NCI-H1436 treated with DMSO at 0.1 percent for 48 hours (cell line): ENCODE measurements around the gene PMM2.
"Not testable (repeated sequence)": the region's sequence is repeated elsewhere in the genome, so short reads cannot be mapped to it uniquely, and the experiment has no call there.

ENCODE experiments used
- DNase-seq: peaks from one replicate; lab custom pipeline; 2025; lab: John Stamatoyannopoulos, UW

PMM2 gene

DNA sequence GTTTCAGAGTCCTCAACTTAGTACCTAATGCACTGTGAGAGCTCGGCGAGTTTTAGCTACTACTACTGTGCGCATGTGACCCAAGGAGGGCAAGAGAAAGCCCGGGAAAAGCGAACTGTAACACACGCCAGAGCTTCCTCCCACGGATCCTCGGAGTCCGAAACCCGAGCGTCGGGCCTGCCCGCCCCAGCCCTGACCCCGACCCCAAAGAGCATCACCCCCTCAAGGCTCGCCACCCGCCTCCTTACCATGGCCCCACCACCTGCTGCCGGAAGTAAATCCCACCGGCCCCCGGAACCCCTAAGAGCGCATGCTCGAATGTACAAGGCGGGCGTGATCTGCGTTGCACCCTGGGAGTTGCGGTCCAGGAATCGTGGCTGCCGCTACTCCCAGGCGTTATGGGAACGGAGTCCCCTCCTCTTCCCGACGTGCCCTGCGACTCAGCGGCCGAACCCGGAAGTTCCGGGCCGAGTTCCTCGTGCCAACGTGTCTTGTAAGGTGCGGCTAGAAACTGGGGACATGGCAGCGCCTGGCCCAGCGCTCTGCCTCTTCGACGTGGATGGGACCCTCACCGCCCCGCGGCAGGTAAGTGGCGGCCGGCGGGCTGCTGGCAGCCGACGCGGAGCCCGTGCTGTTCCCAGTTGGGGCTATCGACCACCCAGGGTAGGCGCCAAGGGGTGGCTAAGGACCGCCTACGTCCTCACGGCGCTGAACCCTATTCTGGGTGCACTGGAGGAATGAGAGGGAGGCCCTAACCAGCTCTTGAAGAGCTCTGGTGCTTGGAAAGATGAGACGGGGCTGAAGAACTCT lies at the start of gene PMM2, which contains the start of gene TMEM186:
TSS of gene PMM2 (plus strand) at position 476 of the 810 bp plus-strand sequence. CDS start at position 520, 44 bp downstream.
TSS of gene TMEM186 (minus strand) at position 276 of the 810 bp plus-strand sequence. CDS start at position 251, 25 bp downstream.
- DNase-seq = peak; percentile 79

DNA sequence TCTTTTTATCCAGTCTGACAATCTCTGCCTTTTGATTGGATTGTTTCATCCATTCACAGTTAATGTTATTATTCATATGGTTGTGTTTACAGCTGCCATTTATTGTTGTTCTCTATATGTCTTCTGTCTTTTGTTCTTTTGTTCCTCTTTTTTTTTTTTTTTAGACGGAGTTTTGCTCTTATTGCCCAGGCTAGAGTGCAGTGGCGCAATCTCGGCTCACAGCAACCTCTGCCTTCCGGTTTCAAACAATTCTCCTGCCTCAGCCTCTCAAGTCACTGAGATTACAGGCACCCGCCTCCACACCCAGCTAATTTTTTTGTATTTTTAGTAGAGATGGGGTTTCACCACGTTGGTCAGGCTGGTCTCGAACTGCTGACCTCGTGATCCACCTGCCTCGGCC lies 48.7 kb upstream of the PMM2 start:
- not testable (repeated sequence) for DNase-seq

DNA sequence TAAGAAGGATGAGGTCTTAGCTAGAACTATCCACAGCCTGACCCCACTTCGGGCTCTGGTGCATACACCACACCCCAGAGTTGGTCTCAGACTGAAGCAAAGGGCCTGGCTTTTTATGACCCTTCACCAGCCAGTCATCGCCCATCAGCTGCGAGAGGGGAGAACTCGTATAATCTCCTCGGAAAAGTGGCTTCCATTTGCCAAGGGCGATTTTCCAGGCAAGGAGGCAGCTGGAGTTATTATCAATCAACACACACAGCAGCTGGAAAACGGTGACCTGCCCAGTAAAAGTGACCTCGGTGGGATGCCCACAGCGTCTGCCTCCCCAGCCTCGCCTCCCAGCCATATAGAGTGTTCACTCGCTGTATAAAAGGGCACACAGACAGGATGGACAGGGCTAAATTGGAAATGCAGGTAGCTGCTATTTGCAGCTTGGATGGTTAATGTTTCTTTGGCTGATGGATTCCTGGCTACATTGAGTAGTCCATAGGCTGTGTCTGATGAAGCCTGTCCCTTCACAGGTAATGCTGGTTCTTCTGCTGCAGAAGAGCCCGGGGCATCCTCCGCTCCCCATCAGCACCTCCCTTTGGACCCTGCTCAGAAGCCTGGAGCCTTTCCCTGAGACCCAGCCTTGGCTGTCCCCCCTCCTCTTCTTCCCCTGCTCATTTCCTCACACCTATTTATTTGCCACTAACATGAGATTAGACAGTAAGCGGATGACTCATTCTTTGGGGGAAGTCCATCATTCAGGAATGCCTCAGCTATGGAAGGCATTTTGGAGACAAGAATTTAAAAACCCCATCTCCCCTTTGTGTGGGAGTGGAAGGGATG lies 45.9 kb upstream of the PMM2 start:
- DNase-seq = no peak

DNA sequence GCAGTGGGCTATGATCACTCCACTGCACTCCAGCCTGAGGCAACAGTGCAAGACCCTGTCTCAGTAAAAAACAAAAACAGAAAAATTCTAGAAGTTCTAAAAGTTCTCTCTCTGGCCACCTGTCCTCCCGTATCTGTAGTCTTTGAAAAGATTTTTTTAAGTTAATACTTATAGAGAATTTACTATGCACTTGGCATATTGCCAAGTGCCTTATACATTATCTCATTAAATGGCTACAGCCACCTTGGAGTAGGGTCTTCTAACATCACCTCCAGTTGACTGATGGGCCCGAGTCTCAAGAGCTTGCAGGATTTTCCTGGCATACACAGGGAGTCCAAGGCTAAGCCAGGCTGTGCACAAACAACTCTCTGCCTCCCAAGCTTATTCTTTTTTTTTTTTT lies 44.9 kb upstream of the PMM2 start:
- no peak for DNase-seq

DNA sequence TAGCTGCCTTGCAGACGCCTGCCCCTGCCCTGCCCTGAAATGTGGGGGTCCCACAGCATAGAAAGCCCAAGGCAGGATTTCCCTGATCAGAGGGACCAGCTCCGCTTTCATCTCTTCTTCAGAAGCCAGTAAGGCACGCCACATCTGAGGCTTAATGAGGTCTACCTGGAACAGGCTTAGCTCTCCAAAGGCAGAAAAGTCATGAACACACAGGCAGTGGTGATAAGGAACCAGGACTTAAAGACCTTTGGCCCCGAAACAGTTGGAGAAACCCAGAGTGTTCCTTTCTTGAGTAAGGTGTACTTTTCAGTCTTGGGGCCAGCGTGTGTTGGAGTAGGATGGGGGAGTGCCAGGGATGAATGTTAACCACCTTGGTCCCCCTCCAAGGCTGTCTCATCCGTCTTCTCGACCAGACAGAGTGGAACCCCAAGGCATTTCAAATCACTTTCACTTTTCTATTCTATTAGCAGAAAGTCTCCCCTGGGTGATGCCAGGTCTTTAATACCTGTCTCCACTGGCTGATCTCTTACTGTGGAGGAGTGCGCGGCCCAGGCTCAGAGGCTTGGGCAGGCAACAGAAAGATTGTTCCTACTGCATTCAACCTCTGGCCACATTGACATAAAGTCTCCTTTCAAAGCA lies 44.1 kb upstream of the PMM2 start:
- no peak for DNase-seq

DNA sequence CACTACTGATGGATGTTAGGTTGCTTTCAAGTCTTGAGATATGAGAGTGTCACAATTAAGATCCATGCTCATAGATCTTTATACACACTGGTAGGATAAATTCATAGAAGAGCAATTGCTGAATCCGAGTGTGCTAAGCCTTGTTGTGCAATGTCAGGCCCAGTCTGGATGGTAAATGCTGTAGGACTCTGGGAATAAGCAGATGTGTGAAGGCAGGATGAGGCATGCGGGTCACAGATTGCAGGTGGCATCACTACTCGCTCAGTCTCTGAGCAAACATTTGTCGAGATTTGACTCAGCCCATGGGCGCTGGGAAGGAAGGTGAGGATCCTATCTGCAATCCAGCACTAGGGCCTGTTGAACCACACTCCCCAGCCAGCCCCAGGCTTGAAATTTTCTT lies 40.9 kb upstream of the PMM2 start:
- no peak for DNase-seq

DNA sequence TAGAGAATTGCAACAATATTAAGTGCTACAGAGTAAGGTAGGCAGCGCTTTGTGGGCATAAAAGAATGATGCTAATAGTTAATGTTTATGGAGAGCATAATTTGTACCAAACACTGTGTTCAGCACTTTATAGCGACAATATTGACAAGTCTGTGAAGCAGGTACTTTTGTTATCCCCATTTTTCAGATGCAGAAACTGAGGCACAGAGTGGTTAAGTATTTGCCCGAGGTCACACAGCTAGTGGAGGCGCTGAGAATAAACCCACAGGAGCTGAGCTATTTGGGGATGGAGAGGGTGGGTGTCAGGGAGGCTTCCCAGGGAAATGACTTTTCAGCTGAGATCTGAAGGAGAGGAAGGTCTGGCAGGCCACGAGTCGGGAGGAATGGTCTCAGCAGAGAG lies 39.6 kb upstream of the PMM2 start:
- no peak for DNase-seq

DNA sequence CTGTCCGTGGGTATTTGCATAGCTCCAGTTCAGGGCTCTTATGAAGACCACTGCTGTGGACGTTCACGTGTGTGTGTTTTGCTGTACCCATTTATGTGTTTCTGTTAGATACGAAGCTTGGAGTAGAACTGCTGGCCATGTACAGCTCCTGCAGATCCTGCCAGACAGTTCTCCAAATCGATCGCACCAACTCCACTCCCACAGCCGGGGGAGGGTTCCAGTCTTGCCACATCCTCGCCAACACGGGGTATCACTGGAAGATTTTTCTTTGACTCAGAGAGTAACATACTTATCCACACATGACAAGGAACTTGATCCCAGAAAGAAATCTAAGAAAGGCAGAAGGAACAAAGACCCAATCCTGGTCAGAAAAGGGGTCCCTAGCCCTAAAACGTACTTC lies 37.6 kb upstream of the PMM2 start:
- DNase-seq = no peak

DNA sequence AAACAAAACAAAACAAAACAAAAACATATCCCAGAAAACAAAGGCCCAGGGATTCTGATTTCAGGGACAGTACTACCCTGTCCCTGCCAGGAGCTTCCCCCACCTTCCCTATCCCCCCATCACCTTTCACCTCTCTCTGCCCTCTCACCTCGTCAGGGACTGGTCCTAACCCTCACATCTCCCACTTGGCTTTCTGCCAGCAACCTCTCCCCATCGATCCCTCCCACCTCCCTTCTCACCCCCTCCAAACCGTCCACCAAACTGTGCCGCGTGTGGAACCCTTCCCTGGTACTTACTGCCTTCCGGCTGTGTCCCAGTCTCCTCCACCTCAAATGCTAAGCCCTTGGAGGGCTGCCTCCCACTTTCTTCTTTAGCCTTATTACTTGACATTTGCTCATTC lies 36.6 kb upstream of the PMM2 start:
- no peak for DNase-seq

DNA sequence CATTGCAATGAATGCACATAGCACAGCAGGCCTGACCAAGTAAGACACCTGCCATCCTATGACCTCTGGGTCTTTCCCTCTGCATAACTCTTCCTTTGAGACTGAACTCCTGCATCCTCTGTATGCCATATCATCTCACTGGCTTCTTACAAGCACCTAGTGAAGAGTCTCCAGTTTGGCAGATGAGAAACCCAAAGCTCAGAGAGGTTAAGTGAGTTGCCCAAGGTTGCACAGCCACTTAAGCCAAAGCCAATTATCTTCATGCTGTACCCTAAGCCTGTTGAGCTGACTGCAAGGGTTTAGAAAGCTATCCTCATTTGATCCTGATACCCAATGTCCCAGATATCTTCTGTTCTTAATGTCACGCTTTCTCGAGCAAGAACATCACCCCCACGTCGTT lies 35.4 kb upstream of the PMM2 start:
- DNase-seq = no peak

DNA sequence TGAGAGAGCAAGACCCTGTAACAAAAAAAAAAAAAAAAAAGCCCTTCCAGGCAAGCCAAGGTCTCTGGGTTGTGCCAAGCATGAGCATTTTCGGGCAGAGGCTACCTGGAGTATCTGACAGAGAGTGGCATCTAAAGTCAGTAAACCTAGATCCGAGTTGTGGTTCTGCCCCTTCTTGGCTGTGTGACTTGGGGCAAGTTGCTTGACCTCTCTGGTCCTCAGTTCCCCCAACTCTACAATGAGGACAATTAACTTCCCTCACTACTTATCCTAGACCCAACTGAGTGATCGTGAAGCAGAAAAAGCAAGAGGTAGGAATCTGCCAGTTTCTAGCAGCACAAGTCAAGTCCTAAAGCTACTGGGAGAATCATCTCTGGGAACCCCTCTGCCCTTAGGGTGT lies 34.6 kb upstream of the PMM2 start:
- DNase-seq = no peak

DNA sequence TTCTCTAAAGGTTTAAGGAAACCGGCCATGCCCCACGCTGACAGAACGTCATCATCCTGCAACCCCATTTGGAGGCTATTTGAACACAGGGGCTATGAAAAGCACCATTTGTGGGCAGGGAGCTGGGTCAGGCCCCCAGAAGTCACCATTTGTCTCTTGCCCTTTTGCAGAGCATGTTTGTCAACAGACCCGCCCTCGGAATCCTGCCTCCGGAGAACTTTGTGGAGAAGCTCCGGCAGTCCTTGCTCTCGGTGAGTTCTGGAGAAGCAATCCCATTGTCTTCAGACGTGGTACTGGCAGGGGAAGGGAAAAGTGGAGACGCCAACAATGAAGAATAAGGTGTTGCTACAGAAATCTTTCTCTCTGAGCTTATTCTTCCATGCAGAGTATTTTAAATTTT lies 33.7 kb upstream of the PMM2 start:
- no peak for DNase-seq

DNA sequence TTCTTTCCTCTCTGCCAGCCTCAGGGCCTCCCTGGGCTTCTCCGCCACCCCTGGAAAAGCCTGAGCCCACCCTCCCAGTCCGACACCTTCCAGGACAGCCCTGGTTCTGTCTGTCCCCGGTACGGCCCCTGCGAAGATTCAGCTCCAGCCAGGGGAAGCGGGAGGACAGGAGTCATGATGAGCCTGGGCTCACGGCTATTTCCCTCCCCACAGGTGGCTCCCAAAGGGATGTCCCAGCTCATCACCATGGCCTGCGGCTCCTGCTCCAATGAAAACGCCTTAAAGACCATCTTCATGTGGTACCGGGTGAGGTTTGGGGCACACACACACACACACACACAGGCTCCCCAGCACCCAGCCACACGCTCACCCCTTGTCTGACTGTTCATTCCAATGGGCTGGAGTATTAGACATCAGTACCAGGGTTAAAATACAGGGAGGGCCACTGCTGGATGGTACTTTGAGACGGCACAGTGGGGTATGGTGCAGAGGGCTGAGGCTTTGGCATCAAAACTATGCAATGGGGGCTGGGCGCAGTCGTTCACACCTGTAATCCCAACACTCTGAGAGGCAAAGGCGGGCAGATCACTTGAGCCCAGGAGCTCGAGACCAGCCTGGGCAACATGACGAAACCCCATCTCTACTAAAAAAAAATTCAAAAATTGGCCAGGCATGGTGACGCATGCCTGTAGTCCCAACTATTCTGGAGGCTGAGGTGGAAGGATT lies 33.0 kb upstream of the PMM2 start:
- no peak for DNase-seq

DNA sequence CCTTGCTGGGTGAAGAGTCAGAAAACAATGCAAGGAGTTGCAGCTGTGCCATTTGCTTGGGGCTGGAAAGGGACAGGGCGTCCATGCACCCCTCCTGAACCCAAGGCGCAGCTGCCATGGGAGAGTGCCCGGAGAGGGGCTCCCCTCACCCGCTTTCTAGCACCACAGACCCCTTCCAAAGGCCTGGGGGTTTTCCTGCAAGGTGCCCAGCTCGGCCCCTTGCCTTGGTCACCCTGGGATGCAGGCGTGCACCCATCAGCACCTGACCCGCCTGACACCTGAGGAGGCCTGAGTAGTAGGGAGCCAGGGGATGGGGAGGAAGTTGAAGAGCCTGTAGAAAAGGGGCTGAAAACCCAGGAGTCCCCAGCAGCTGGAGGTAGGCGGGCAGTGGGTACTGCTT lies 30.5 kb upstream of the PMM2 start:
- no peak for DNase-seq

DNA sequence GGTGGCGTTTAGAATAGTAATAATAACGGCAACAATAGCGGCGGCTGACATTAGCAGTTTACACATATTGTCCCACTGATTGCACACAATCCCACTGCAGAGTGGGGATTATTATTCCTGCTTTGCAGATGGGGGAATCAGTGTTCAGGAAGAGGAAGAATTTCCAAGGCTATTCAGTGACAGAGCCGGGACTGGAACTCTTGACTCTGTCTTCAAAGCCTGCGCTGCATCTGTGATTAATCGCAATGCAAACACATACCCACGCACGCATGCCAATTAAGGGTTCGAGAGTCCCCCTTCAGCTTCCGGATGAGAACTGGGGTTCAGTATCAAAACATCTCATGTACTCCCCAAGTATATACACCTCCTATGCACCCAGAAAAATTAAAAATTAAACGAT lies 29.4 kb upstream of the PMM2 start:
- no peak for DNase-seq

DNA sequence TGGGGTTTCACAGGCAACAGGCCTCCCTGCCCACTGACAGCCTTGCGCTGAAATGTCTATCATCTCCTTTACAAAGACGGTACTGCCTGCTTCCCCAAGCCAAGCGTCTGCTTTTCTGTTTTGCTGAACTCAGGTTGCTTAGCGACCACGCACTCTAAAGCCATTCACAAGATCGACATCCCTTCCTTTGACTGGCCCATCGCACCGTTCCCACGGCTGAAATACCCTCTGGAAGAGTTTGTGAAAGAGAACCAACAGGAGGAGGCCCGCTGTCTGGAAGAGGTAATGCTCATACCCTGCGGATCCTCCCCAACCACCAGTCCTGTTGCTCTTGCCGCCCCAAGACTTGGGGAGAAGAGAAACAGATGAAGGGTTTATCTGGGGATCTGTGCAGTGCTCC lies 28.9 kb upstream of the PMM2 start:
- no peak for DNase-seq

DNA sequence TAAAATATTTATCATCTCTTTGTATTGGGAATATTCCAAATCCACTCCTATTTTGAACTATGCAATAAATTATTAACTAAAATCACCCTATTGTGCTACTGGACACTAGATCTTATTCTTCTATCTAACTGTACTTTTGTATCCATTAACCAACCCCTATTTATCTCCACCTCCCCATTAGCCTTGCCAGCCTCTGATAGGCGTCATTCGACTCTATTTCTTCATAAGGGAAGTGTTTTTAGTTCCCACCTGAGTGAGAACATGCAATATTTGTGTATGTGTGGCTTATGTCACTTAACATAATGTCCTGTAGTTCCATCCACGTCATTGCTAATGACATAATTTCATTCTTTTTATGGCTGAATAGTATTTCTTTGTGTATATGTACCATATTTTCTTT lies 24.1 kb upstream of the PMM2 start:
- no peak for DNase-seq

DNA sequence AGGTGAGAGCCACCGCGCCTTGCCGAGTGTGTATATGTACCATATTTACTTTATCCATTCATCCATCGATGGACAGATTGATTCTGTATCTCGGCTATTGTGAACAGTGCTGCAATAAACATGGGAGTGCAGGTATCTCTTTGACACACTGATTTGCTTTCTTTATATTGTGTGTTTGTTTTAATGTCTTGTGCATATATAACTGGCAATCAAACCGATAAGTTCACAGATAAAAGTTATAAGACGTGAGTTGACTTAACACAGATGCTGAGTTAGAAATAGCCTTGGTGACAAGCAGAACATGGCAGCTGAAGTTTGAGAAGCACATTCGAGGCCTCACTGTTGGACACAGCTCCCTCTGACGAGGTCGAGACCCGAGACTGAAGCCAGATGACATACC lies 23.4 kb upstream of the PMM2 start:
- no peak for DNase-seq

DNA sequence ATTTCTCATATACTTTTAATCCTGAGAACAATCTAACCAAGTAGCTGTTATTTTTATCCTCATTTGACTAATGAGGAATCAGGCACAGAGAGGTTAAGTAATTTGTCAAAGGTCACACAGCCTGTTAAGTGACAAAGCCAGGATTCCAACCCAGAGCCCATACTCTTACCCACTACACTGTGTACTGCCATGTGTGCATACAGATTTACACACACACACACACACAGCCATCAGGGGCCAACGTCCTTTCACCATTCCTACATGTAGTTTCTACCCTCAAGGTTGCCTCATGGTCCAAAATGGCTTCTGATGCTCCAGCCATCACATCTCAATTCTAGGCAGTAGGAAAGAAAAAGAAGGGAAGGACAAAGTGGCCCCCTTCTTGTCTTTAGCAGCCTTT lies 22.3 kb upstream of the PMM2 start:
- DNase-seq = no peak

DNA sequence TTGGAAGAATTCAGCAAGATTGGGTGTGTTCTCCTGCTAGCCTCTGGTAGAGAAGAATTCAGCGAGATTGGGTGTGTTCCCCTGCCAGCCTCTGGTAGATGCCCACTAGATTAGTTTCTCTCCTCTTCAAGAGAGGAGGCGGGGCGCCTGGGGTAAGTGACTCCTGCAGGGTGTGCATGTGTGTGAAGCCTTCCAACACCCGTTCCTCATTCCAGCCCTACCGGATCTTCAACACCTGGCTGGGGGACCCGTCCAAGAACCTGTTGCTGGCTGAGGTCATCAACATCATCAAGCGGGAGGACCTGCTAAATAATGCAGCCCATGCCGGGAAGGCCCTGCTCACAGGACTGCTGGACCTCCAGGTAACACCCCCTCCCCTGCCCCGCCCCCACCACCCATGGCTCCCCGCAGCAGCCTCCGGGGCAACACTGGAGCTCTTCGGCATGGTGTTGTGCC lies 21.5 kb upstream of the PMM2 start:
- no peak for DNase-seq

DNA sequence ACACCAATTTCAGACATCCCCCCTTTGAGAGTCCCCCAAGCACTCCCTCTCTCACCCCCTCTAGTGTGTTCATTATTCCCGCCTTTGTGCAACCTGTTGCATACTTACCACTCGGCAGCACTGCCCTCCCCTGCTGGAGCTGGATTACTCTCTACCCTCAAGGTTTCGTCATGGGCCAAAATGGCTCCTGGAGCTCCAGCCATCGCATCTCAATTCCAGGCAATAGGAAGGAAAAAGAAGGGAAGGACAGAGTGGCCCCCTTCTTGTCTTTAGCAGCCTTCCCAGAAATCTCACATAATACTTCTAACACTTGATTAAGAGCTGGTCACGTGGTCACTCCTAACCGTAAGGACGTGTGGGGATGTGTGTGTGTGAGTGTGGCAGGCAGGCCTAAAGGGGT lies 20.4 kb upstream of the PMM2 start:
- DNase-seq = no peak

DNA sequence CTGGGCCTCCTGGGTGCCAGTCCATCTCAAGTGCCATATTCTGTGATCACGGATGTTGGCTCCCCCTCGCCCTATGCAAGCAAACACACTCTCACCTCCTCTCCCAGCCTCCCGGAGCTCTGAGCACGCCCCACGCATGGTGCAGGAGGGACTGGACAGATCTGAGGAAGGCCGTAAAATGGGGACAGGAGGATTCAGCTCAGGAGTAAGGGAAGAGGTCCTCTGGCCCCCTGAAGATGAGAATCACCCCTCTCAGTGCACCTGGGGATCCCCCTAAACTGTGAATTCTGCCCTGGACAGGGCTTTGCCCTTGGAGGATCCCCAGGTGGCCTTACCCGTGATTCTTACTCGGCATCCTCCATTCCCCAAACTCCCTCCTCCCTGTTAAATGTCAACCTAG lies 15.8 kb upstream of the PMM2 start:
- DNase-seq = no peak
